ENCODE results near the gene IGSF1.

DNA sequence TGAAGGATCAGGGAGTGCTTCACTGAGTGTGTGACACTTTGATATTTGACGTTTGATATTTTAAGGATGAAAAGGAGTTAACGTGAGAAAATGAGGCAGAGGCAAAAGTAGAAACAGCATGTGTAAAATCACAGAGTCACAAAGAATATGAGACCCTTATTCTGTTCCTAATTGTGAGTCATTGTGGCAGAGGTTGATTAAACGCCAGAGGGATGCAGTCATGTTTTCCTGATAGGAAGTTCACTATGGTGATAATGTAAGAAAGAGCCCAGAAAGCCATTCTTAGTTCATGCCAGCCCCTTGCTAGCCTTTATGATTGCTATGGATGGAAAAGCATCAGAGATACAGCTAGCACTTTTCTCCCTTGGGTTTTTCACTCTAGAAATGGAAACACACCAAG, 33.5 kb upstream of the IGSF1 start:
- TF ChIP-seq POLR2AphosphoS5 (IDR thresholded peaks at IDR 0.05; ENCODE audit: borderline replicate concordance, low read depth, low read length) (no peak), EZH2 (IDR thresholded peaks at IDR 0.05) (no peak)

Data from SK-N-MC (cell line).